CD4-positive, CD25-positive, alpha-beta regulatory T cell (primary cell): ENCODE results near the gene NT5DC4. TPM values are rescaled to one million over a fixed set of nuclear protein-coding genes. Genes with fewer than 3 reads are reported as not detected.

Experiments used
- ATAC-seq, 2 donors: fragments of 150-1000 bp; cut with Tn5 transposase; one replicate each; pipeline ENCODE4 v1.10.0; 2021; ENCODE audit warnings: low read depth in 2 of 2, moderate number of reproducible peaks in 2 of 2, moderate library complexity in 1 of 2
- DNase-seq, 3 donors: peaks; one replicate each; pipeline versions ENCODE4 v3.0.0 to v3.0.0-alpha.2; 2012 to 2022; ENCODE audit warnings: mixed read lengths in 1 of 3
- H3K27ac ChIP-seq: one replicate; pipeline ENCODE4 v1.7.0; 2013; ENCODE audit warnings: mild to moderate bottlenecking, low read length; ENCODE audit not compliant: insufficient read depth, poor library complexity, severe bottlenecking
- H3K27me3 ChIP-seq: one replicate; pipeline ENCODE4 v1.7.0; 2013; ENCODE audit warnings: low read length; ENCODE audit not compliant: control insufficient read depth, insufficient read depth
- H3K36me3 ChIP-seq: one replicate; pipeline ENCODE4 v1.7.0; 2013; ENCODE audit warnings: mild to moderate bottlenecking, low read length, moderate library complexity; ENCODE audit not compliant: control insufficient read depth, insufficient read depth
- H3K4me1 ChIP-seq: 2 replicates; pipeline ENCODE4 v1.7.0; 2013; ENCODE audit warnings: mild to moderate bottlenecking, low read length; ENCODE audit not compliant: insufficient read depth, control insufficient read depth, poor library complexity, severe bottlenecking
- H3K4me3 ChIP-seq: one replicate; pipeline ENCODE4 v1.7.0; 2013; ENCODE audit warnings: low read depth, mild to moderate bottlenecking, low read length, moderate library complexity
- H3K9me3 ChIP-seq, 2 experiments: 1 replicate in 1 of 2; 2 replicates in 1 of 2; pipeline ENCODE4 v1.7.0; 2013; ENCODE audit warnings: low read length in 2 of 2, mild to moderate bottlenecking in 1 of 2, moderate library complexity in 1 of 2; ENCODE audit not compliant: control insufficient read depth in 2 of 2
- H3K27ac Mint-ChIP-seq, 3 donors: one replicate each; pipeline ENCODE4 v1.8.0; 2020 to 2022; ENCODE audit warnings: mild to moderate bottlenecking in 3 of 3, mixed read lengths in 3 of 3, moderate library complexity in 2 of 3
- H3K27me3 Mint-ChIP-seq: one replicate; pipeline ENCODE4 v1.8.0; 2022; ENCODE audit warnings: mild to moderate bottlenecking, mixed read lengths
- H3K36me3 Mint-ChIP-seq: one replicate; pipeline ENCODE4 v1.8.0; 2020; ENCODE audit warnings: mixed read lengths
- H3K4me1 Mint-ChIP-seq, 4 donors: one replicate each; pipeline ENCODE4 v1.8.0; 2020 to 2022; ENCODE audit warnings: mixed read lengths in 4 of 4, mild to moderate bottlenecking in 1 of 4
- H3K4me3 Mint-ChIP-seq, 4 donors: one replicate each; pipeline ENCODE4 v1.8.0; 2020 to 2022; ENCODE audit warnings: mild to moderate bottlenecking in 4 of 4, mixed read lengths in 4 of 4, moderate library complexity in 3 of 4
- H3K9me3 Mint-ChIP-seq, 7 donors: one replicate each; pipeline ENCODE4 v1.8.0; 2020 to 2022; ENCODE audit warnings: mixed read lengths in 7 of 7, mild to moderate bottlenecking in 3 of 7, moderate library complexity in 2 of 7
- polyA plus RNA-seq, 4 donors: library from polyadenylated mRNA; unstranded; fragments of 300-500 nt; fragmentation: Illumina TruSeq; gene quantifications; one replicate each; pipeline ENCODE4 v1.2.3, GENCODE V29; 2021
- total RNA-seq: library from RNA; stranded (reverse); gene quantifications from one replicate; pipeline ENCODE4 v1.2.3, GENCODE V29; 2022

Gene NT5DC4
- total and polyA plus RNA-seq, 5 donors from 2014 or later: not detected

GRCh38 chr2:112725545-112726457 is 5.0 kb downstream of the NT5DC4 start:
- ATAC-seq (no peak), DNase-seq (no peak)
- no peaks in the 10 kb centered on the region for H3K36me3 ChIP-seq
- no peaks in the 10 kb centered on the region for H3K4me1 ChIP-seq
- H3K27ac Mint-ChIP-seq: no peak overlapping the region
- peaks cover 19% of the 10 kb centered on the region for H3K27me3 Mint-ChIP-seq
- H3K27ac ChIP-seq: no peak overlapping the region
- no peak overlapping the region for H3K4me3 ChIP-seq
- H3K9me3 Mint-ChIP-seq: no peaks in the 10 kb centered on the region
- no peaks in the 10 kb centered on the region for H3K27me3 ChIP-seq
- H3K4me3 Mint-ChIP-seq: no peak overlapping the region
- H3K9me3 ChIP-seq: no peaks in the 10 kb centered on the region
- H3K4me1 Mint-ChIP-seq: peaks cover 0 to 6% (median 0%) of the 10 kb centered on the region in 4 donors
- H3K36me3 Mint-ChIP-seq: no peaks in the 10 kb centered on the region

DNA sequence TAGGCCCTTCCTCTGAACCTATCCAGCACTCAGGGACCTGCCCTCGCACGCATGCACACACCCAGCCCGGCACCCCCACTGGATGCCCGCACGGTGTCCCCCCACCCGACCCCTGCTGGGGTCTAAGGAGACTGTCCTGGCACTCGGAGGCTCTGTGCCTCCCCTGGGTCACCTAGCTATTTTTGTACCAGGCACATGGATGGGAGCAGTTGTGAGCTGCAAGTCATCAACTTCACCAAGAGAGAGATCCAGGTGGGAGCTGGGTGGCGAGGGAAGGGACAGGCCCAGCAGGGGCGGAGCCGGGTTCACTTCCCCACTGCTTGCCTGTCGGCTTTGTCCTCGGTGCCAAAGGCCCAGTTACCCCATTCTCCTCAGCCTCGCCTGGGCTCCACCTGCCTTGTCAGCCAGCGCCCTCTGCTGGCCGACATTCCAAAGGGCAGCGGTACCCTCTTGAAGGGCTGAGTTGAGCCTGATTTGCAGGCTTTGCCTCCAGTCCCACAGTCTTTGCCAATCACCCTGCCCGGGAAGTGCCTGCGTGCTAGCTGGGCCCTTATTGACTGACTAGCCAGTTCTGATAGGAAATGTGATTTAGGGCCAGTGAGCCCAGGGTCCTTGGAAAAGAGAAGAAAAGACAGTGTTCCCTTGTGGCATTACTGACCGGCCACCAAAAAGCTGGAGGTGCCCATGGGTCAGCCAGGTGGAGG is 5.8 kb downstream of the NT5DC4 start:
- no peak overlapping the region for H3K4me3 Mint-ChIP-seq
- no peak overlapping the region for H3K27ac ChIP-seq
- H3K4me1 ChIP-seq: no peaks in the 10 kb centered on the region
- no peaks in the 10 kb centered on the region for H3K27me3 ChIP-seq
- no peaks in the 10 kb centered on the region for H3K9me3 Mint-ChIP-seq
- H3K4me3 ChIP-seq: no peak overlapping the region
- DNase-seq (peak; percentile 73 to 91 (median 80)), ATAC-seq (peak; percentile 93)
- no peak overlapping the region for H3K27ac Mint-ChIP-seq
- peaks cover 19% of the 10 kb centered on the region for H3K27me3 Mint-ChIP-seq
- H3K36me3 ChIP-seq: no peaks in the 10 kb centered on the region
- no peaks in the 10 kb centered on the region for H3K36me3 Mint-ChIP-seq
- H3K9me3 ChIP-seq: no peaks in the 10 kb centered on the region
- peaks cover 0 to 6% (median 0%) of the 10 kb centered on the region in 4 donors for H3K4me1 Mint-ChIP-seq

- H3K36me3 Mint-ChIP-seq: no peaks in the 10 kb centered on the region
- no peak for DNase-seq
These were observed 6.6 kb downstream of the NT5DC4 start for GRCh38 chr2:112727276-112728028.

GRCh38 chr2:112728029-112728362 is 7.2 kb downstream of the NT5DC4 start:
- Mint-ChIP-seq H3K27me3 (peaks cover 19% of the 10 kb centered on the region), H3K27ac (peak overlapping the region in 1 of 3 donors; percentile 68), H3K9me3 (no peaks in the 10 kb centered on the region), H3K4me3 (no peak overlapping the region), H3K36me3 (no peaks in the 10 kb centered on the region), H3K4me1 (peaks cover 0 to 6% (median 0%) of the 10 kb centered on the region in 4 donors)
- Histone ChIP-seq H3K27me3 (no peaks in the 10 kb centered on the region), H3K36me3 (no peaks in the 10 kb centered on the region), H3K9me3 (no peaks in the 10 kb centered on the region), H3K4me1 (no peaks in the 10 kb centered on the region), H3K4me3 (no peak overlapping the region), H3K27ac (no peak overlapping the region)
- ATAC-seq: no peak
- DNase-seq: no peak

More at GRCh38 chr2:112727276-112728028, 6.6 kb downstream of the NT5DC4 start:
- H3K27me3 ChIP-seq: no peaks in the 10 kb centered on the region
- H3K9me3 Mint-ChIP-seq: no peaks in the 10 kb centered on the region
- H3K4me1 Mint-ChIP-seq: peaks cover 0 to 6% (median 0%) of the 10 kb centered on the region in 4 donors
- no peak overlapping the region for H3K27ac ChIP-seq
- ATAC-seq: no peak
- no peaks in the 10 kb centered on the region for H3K4me1 ChIP-seq
- peaks cover 19% of the 10 kb centered on the region for H3K27me3 Mint-ChIP-seq
- no peaks in the 10 kb centered on the region for H3K36me3 ChIP-seq
- no peaks in the 10 kb centered on the region for H3K9me3 ChIP-seq
- H3K4me3 ChIP-seq: no peak overlapping the region
- peak overlapping the region in 1 of 3 donors; percentile 68 for H3K27ac Mint-ChIP-seq
- H3K4me3 Mint-ChIP-seq: no peak overlapping the region

DNA sequence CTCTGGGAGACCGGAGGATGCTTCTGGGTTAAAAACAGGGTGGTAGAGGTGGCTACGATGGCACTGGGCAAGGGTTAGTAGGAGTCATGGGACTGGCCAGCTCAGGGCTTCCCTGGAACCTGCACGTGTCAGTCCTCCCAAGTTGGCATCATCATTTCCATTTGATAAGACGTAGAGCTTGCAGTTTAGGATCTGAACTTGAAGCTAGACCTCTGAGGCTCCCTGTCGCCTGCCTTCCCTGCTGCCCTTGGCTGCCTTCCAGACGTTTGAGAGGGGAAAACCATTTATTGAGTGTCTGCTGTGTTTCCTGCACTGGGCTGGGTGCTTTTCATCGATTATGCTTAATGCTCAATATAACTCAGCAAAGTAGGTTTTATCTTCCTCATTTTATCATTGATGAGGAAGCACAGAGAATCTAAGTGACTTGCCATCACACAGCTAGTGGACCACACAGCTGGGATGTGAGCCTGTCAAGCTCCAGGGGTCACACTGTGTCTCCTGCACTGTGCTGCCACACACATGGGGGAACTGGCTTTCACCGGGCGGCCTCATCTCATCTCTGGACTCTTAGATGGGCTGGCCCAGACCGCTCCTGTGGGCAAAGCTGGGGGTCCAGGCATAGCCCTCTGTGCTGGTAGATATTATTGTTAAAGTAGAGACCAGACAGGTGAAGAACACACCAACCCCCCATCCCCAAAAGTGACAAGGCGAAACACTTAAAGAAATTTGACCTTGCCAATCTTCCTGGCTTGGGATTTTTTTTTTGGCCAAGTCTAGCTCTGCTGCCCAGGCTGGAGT is 7.8 kb downstream of the NT5DC4 start:
- Mint-ChIP-seq H3K4me1 (peaks cover 0 to 6% (median 0%) of the 10 kb centered on the region in 4 donors), H3K27ac (peak overlapping the region in 1 of 3 donors; percentile 68), H3K9me3 (no peaks in the 10 kb centered on the region), H3K27me3 (peaks cover 19% of the 10 kb centered on the region), H3K36me3 (no peaks in the 10 kb centered on the region), H3K4me3 (no peak overlapping the region)
- H3K4me1 ChIP-seq: no peaks in the 10 kb centered on the region
- no peak overlapping the region for H3K27ac ChIP-seq
- DNase-seq (no peak), ATAC-seq (no peak)
- no peak overlapping the region for H3K4me3 ChIP-seq
- no peaks in the 10 kb centered on the region for H3K27me3 ChIP-seq
- H3K9me3 ChIP-seq: no peaks in the 10 kb centered on the region
- H3K36me3 ChIP-seq: no peaks in the 10 kb centered on the region

- ATAC-seq (no peak), DNase-seq (no peak)
- H3K4me3 Mint-ChIP-seq: no peak overlapping the region
- H3K4me1 Mint-ChIP-seq: peaks cover 0 to 6% (median 0%) of the 10 kb centered on the region in 4 donors
- Histone ChIP-seq H3K4me1 (no peaks in the 10 kb centered on the region), H3K36me3 (no peaks in the 10 kb centered on the region), H3K27me3 (no peaks in the 10 kb centered on the region), H3K27ac (no peak overlapping the region), H3K4me3 (no peak overlapping the region), H3K9me3 (no peaks in the 10 kb centered on the region)
- no peaks in the 10 kb centered on the region for H3K36me3 Mint-ChIP-seq
- H3K27me3 Mint-ChIP-seq: peaks cover 19% of the 10 kb centered on the region
- H3K9me3 Mint-ChIP-seq: no peaks in the 10 kb centered on the region
- peak overlapping the region in 2 of 3 donors; percentile 45 to 69 for H3K27ac Mint-ChIP-seq
These were observed 9.4 kb downstream of the NT5DC4 start for GRCh38 chr2:112730216-112730615.

DNA sequence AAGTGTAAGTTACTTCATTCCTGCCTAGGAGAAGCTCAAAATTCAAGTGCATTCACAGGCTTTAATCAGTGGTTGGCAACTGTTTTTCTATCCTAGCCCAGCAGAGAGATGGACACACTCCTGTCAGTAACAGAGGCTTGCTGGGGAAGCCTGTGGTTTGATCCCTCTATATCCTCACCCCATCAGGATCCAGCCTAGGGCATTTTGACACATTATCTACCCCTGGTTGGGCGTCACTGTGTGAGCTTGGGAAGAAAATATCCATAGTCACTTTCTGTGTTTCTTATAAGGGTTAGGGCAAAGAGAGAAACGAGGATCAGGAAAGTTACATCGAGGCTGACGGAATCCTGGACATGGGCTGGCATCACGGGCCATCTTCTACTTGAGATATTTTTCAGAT is 10.0 kb downstream of the NT5DC4 start:
- DNase-seq (no peak), ATAC-seq (no peak)
- Histone ChIP-seq H3K4me1 (no peaks in the 10 kb centered on the region), H3K27me3 (no peaks in the 10 kb centered on the region), H3K9me3 (no peaks in the 10 kb centered on the region), H3K36me3 (no peaks in the 10 kb centered on the region), H3K27ac (no peak overlapping the region), H3K4me3 (no peak overlapping the region)
- H3K27me3 Mint-ChIP-seq: peaks cover 19% of the 10 kb centered on the region
- no peak overlapping the region for H3K4me3 Mint-ChIP-seq
- no peaks in the 10 kb centered on the region for H3K9me3 Mint-ChIP-seq
- H3K4me1 Mint-ChIP-seq: peaks cover 0 to 6% (median 0%) of the 10 kb centered on the region in 4 donors
- H3K36me3 Mint-ChIP-seq: no peaks in the 10 kb centered on the region
- H3K27ac Mint-ChIP-seq: peak overlapping the region in 1 of 3 donors; percentile 45
